ENCODE measurements around the gene SFMBT2.

The SFMBT2 gene

GRCh38 chr10:7410862-7411670 is at the start of gene SFMBT2:
Gene SFMBT2 (minus strand): TSS chr10:7411034. CDS start chr10:7381898, 29,136 bp downstream.
- DNase-seq = peak; percentile 71 to 74

DNA sequence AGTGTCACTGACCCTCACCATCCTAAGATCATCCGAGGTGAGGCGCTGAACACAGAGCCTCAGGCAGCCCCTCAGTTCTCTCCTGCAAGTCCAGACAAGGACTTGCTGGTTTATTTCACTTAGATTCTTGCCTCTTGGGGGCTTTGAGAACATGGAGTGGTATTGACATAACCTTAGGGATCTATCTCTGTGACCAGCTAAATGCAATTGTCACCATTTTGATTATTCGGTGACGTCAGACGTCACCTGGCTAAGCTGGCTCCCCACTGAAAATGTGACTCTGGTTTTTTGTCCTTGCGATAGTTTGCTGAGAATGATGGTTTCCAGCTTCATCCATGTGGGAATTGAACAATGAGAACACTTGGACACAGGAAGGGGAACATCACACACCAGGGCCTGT is 49.2 kb upstream of the SFMBT2 start:
- DNase-seq = no peak

- no peak for DNase-seq
Measured at GRCh38 chr10:7458556-7458955, 47.7 kb upstream of the SFMBT2 start.

GRCh38 chr10:7457478-7458316 is 46.9 kb upstream of the SFMBT2 start:
- DNase-seq = no peak

- no peak for DNase-seq
Measured at GRCh38 chr10:7449063-7449695, 38.3 kb upstream of the SFMBT2 start.

DNA sequence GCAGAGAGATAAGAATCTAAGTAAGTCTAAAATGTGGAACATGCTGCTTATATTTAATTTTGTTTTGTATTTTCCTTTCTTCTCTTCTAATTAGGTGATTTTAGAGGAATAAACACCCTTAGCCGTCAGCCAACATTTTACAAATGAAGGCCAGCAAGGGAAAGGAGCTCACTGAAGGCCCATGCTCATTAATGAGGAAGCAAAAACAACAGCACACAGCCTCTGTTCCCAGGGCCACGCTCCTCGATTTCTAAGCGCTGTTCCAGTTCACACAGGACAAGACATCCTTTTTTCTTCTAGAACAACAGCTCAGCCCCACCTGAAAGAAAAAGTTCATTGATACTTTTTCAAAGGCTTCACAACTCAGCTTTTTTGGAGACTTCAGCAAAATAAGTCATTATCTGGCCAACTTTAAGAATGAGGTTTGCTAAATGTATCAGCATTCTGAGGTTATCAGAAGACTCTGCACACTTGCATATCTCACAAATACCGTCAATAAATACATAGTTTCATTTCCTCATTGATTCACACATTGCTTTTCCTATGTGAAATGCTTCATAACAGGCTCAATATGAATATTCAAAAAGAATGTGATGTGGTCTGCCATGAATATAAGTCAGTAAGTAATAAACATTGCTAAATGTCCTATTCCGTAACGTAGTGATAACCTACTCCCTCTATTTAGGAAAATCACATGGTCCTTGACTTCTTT is 34.8 kb upstream of the SFMBT2 start:
- no peak for DNase-seq

DNA sequence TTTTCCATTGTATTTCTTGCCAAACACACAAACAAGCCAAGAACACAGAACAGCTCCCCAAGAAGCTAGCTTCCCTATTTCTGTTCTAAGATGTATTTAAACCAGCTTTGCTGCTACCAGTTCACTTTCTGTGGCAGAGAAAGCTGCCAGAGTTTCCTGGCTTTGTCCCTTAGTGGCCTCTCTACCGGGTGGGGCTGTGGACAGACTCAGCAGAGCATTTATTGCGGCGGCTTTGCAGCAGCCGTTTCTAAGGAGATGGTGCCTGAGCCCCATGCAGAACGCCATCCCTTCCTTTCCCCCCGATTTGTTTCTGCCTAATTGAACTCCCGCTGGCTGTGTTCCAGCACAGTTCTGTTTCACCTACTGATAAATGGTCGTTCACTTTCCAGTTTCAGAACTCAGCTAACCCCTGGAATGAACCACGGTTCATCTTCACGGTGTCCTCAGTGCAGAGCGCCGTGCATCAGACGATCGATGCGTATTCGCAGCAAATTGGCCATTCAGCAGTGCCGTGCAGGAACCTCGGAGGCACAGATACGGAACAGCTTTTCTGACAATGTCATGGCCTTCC is 33.8 kb upstream of the SFMBT2 start:
- no peak for DNase-seq

DNA sequence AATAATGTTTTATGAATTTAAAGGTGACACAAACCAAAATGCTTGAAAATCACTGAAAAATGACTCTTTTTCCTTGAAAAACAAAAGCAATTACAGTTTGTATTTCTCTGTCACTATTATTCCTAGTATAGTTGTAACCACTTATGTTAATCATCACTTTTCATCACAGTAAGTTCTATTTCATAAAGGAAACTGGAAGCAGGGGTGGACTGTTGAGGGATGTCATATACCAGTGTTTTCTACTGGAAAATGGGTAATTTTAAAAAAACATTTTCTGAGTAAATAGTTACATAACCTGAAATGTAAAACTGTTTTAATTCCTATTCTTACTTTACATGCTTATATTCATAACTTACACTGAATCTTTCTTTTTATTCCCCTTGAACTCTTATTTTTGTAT is 32.2 kb upstream of the SFMBT2 start:
- no peak for DNase-seq

DNA sequence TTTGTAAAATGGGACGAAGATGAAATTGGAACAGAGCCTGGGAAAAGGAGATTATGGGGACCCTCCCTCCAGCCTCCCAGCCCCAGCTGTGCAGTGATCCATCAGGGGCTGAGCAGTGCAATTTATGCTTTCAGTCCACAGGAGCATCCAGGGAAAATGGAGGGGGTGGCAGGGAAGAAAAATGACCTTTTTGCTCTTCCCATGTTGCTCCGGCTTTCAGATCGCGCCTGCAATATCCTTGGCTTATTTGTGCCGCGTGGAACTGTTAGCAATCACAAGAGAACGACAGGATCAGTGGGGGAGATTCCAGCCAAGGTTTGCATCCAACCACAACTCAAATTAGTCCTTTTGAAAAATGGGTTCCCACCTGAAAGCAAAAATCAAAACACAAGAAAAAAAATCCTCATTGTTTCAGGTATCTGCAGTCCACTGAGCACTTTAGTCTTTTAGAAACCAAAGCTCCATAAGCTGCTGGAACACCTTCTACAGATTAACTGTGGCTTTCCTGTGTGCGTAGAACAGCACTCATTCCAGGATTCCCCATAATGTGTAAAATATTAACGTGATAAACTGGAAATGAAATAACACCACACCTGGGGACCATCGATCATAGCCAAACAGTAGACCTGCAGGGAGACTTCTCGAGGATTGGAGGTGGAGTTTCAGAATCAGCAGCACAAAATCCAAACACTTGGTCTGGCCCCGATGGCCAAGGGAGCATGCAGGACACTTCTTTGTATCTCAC is 30.7 kb upstream of the SFMBT2 start:
- DNase-seq = no peak

- DNase-seq = no peak
Measured at GRCh38 chr10:7439696-7440095, 28.9 kb upstream of the SFMBT2 start.

GRCh38 chr10:7438196-7438986 is 27.6 kb upstream of the SFMBT2 start:
- DNase-seq = no peak

- no peak for DNase-seq
Measured at GRCh38 chr10:7436490-7437100, 25.8 kb upstream of the SFMBT2 start.

DNA sequence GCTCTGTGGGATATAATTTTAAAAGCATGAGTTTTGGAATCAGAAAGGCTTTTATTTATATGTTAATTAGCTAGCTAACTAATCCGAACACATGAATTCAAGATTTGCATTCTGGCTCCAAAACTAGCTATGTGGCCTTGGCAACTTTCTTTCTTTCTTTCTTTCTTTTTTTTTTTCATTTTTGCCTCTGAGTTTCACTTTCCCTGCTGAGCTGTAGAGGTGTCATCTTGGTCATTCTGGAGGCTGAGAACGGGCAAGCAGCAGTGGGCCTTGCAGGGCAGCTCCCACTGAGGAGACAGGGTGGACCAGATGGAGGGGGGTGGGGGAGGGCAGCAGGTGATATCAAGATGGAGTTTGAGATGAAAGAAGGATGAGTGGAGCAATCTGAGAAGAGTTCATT is 24.8 kb upstream of the SFMBT2 start:
- no peak for DNase-seq

DNA sequence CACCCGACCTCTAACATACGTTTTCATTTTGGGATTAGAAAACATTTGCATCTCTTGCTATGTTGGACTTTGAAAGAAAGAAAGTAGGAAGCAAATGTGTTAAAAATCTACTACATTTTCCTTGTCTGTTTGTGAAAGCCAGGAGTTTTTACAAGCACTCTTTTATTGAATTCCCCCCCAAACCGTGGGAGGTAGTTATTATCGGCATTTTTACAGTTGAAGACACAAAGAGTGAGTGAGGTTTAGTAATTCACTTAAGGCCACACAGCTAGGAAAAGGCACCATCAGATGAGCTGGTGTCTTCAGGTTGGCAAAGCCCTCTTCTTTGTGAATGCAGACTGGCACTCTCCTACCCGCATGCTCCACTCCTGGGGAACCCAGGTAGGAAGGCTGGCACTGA is 23.5 kb upstream of the SFMBT2 start:
- DNase-seq = no peak

GRCh38 chr10:7433861-7434260 is 23.0 kb upstream of the SFMBT2 start:
- DNase-seq = no peak

DNA sequence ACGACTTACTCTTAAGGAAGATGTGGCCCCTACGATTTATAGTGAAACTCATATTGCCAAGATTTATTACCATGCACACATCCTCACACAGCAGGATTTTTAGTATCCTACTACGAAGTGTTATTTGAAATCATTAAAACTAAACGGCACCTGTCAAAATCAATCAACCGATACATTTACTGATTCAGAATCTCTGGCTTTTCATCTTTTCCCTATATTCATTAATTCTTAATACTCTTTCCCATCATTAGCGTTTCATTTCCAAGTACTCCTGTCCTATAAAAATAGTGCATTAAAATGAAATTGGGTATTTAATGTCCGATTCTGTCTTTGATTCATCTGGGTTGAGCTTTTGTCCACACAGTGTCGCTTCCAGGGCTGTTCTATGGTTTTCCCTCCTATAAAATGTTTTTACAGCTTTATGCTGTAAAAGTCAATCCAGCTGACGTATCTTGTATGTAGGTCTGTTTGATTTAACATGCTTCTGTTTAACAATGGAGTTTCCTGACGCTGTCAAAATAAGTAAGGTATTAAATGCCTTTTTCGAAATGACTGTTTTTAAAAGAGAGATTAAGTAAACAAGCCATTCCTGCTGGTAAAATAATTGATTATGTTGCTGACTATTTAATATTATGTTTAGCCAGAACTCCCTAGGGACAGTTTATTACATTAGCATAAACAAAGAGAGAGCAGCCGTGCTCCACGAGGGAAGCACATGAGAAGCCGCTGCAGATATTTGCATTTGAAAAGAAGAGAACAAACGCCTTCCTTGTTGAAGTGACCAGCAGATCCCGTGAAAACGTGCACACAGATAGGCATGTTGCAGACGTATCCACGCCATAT is 22.3 kb upstream of the SFMBT2 start:
- DNase-seq = no peak

DNA sequence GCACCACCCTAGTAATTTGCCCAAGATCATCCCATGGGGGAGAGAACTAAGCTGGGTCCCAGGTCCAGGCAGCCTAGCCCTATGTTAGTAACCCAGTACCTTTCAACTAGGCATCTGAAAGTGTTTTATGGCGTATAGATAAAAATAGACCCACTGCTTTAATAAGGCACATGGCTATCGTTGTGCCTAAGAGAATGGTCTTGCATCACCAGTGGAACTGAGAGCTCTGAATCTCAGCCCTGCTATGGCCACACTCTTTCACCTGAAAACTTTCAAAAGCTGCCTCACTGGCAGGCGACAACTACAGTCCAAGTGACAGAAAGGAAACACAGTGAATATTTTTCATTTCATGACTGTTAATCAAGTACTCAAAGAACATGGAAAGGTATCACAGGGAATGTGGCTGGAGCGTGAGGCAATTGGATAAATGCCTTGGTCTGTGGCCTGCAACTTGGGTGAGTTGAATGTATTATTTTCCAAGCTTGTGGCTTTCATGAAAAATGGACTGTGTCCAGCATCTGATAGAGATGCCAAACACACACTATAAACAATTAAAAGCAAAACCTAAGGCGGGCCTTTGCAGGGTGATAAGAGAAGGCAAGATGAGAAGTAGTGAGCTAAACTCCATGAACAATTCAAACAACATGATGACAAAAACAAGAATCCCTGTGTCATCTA is 18.0 kb upstream of the SFMBT2 start:
- DNase-seq = no peak

GRCh38 chr10:7426349-7426748 is 15.5 kb upstream of the SFMBT2 start:
- no peak for DNase-seq

DNA sequence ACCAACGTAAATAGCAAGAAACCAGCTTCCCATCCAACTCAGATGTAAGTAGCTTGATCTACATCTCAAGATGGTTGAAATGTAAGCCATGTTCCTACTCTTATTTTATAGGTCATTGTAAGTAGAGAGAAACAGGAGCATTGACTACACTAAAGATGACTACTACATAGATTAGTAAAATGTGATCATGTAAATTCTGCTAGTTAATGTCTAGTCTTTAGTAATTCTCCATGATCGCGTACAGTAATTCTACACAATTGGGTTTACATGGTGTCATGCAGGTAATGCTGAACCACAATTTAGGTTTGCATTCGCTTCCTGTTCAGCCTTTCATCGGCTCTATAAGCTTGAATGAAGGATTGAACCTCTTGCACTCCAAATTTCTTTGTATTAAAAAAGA is 14.9 kb upstream of the SFMBT2 start:
- DNase-seq = no peak

Data from activated T-cell treated with anti-CD3 and anti-CD28 coated beads, Interleukin-2, amount 50 U/mL, for 48 hours (primary cell).